ENCODE measurements around the gene ZNF10.

DNA sequence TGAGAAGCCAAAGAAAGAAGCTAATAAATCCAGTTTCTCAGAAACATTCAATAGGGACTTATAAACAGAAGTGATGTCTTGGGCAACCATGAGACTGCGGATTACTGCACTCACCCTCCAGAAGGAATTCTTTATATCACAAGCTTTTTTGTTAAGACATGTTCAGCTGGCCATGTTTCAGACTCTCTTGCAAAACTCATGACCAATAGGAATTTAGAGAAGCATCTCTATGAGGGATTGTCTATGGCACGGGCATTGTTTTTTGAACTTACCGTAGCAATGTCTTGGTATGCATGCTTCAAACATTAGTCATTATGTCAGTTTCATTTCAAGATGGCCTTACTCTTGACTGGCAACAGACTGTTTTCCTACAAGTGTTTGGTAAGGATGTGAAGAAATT lies 35.3 kb downstream of the ZNF10 start:
- no peak for TF ChIP-seq CTCF (IDR thresholded peaks at IDR 0.05; ENCODE audit: low read length)
- no peak for TF ChIP-seq EZH2 (IDR thresholded peaks at IDR 0.05; ENCODE audit: borderline replicate concordance, low read length)

Data from OCI-LY1 (cell line).